Stimulated activated CD4-positive, alpha-beta T cell treated with anti-CD3 and anti-CD28 coated beads, Interleukin-2, amount 100 ng/mL, for 48 hours (primary cell): ENCODE measurements around the gene SCML2.
"Not testable (repeated sequence)": the region's sequence is repeated elsewhere in the genome, so short reads cannot be mapped to it uniquely, and the experiment has no call there.

Source experiments
- DNase-seq, 2 donors: peaks; one replicate each; pipeline ENCODE4 v3.0.0-alpha.2; 2020

Gene SCML2

GRCh38 chrX:18255059-18255458 lies 99.4 kb downstream of the SCML2 start:
- DNase-seq, result no peak

GRCh38 chrX:18252644-18253359 lies 101.7 kb downstream of the SCML2 start:
- DNase-seq, result no peak

GRCh38 chrX:18229646-18230045 lies 124.8 kb downstream of the SCML2 start:
- DNase-seq, result not testable (repeated sequence)

- DNase-seq, result no peak
Observed at GRCh38 chrX:18228069-18228468, 126.4 kb downstream of the SCML2 start.

DNA sequence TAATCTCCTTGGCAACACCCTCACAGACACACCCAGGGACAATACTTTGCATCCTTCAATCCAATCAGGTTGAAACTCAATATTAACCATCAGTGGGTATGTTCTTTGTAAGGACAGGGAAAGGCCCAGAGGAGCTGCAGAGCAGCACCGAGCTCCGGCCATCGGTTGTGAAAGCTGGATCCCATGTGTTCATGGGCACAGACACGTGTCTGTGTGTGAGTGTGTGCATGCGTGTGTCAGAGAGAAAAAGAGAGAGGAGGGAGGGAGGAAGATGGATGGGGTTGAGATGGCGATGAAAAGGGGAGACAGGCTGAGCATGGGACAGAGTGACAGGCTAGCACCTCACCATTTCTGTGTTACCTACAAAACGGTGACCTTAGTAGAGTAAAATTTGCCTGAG lies 127.0 kb downstream of the SCML2 start:
- DNase-seq, result no peak

DNA sequence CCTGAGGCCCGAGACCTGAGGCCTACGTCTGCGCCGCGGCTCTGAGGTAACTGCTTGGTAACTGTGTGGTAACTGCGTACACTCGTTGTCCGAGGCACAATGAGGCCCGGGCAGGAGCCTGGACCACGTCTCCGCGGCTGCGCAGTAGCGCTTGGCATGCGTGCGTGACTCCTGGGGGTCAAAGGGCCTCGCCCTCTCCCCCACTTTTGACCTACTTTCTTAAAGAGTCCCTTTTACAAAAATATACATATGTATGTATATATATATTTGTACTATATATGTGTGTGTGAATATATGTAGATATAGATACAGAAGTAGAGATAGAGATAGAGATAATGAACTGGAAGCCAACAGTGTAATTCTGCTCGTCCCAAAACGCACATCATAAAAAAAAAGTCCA lies 133.7 kb downstream of the SCML2 start, which contains the start of gene BEND2:
Gene BEND2, minus strand, starts transcription at position 101 of the 400 bp plus-strand sequence. CDS start 136 bp downstream, outside the sequence.
- DNase-seq, result no peak

GRCh38 chrX:18210470-18210869 lies 144.0 kb downstream of the SCML2 start:
- DNase-seq, result no peak

GRCh38 chrX:18206657-18207056 lies 147.8 kb downstream of the SCML2 start:
- no peak for DNase-seq

DNA sequence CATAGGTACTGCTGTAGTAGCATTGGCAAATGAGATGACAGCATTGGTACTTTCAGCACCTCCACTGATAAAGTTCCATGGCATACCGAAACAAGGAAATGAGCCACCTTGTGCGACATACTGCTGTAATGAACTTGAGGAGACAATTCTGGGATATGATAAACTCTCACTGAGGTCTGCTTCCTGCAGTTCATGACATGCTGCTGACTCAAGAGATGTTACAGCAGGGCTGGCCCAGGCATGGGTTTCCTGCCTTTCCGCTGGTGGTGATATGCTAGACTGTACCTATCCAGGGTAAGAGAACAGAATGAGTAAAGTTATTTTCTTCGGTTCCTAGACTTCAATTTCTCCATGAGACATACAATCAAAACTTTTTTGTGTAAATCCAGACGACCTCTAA lies 150.9 kb downstream of the SCML2 start:
- no peak for DNase-seq

DNA sequence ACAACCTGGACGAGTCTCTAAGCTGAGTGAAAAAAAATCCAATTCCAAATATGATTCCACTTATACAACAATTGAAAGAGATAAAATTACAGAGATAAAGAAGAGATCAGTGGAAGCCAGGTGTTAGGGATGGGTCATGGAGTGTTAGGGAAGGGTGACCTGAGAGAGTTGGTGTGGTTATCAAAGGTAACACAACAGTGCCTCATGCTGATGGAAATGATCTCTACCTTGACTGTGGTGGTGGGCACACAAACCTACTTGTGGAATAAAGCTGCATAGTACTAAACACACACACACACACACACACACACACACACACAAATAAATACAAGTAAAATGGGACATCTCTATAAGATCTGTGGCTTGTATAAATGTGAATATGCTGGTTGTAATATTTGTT lies 159.8 kb downstream of the SCML2 start:
- DNase-seq, result no peak
